Measurements from ENCODE around the gene PSMF1.
A peak's percentile ranks its signal among the peaks of the same experiment; 100 is the strongest.

PSMF1 gene

DNA sequence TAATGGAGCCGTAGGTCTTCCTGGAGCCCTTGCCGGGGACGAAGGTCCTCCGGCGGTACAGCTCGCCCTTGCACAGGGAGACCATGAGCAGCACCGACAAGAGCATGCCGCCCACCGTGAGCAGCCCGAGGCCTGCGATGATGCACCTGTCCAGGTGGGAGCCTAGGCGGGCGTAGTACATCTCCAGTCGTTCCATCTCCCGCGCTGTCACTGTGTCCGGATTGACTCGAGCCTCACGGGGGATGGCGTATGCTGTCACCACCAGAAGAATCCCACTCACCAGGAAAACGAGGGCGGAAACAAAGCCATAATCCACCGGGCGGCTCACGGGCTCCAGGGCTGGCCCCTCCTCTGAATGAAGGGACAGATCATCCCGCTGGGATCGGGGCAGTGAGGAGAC lies 62.5 kb downstream of the PSMF1 start:
- DNase-seq (ENCODE audit: low spot score), result no peak
- H3K27ac ChIP-seq, result no peak overlapping the region
- TF ChIP-seq, protein P1, sequence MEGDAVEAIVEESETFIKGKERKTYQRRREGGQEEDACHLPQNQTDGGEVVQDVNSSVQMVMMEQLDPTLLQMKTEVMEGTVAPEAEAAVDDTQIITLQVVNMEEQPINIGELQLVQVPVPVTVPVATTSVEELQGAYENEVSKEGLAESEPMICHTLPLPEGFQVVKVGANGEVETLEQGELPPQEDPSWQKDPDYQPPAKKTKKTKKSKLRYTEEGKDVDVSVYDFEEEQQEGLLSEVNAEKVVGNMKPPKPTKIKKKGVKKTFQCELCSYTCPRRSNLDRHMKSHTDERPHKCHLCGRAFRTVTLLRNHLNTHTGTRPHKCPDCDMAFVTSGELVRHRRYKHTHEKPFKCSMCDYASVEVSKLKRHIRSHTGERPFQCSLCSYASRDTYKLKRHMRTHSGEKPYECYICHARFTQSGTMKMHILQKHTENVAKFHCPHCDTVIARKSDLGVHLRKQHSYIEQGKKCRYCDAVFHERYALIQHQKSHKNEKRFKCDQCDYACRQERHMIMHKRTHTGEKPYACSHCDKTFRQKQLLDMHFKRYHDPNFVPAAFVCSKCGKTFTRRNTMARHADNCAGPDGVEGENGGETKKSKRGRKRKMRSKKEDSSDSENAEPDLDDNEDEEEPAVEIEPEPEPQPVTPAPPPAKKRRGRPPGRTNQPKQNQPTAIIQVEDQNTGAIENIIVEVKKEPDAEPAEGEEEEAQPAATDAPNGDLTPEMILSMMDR (IDR thresholded peaks at IDR 0.05), result no peak

GRCh38 chr20:1182106-1182505 lies 63.7 kb downstream of the PSMF1 start:
- no peak for DNase-seq (ENCODE audit: low spot score)
- Histone ChIP-seq H3K27ac (no peak overlapping the region), H3K4me3 (no peak overlapping the region)
- TF ChIP-seq, protein P1 (IDR thresholded peaks at IDR 0.05), result no peak

More for the DNA sequence above, 62.5 kb downstream of the PSMF1 start:
- H3K4me3 ChIP-seq, result no peak overlapping the region

DNA sequence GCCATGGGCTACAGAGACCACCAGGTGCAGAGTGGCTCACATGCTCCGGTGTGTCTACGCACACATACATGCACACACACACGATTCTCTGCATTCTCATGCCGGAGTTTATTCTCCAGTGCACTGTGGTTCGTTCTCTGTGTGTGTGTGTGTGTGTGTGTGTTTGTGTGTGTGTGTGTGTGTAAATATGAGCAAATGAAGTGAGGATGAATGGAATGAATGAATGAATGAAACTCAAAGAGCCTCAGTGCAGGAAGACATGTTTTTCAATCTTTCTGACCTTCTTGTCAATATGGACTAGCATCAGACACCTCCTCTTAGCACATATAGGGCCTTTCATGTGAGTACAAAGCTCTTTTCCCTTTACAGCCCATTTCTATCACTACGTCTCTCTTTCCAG lies 64.8 kb downstream of the PSMF1 start:
- Histone ChIP-seq H3K4me3 (no peak overlapping the region), H3K27ac (no peak overlapping the region)
- no peak for DNase-seq (ENCODE audit: low spot score)
- TF ChIP-seq, protein P1 (IDR thresholded peaks at IDR 0.05), result no peak

- TF ChIP-seq, protein P1 (IDR thresholded peaks at IDR 0.05), result no peak
- H3K4me3 ChIP-seq, result peak overlapping the region; percentile 73
- no peak for DNase-seq (ENCODE audit: low spot score)
These were observed 65.8 kb downstream of the PSMF1 start for GRCh38 chr20:1184260-1184637.

GRCh38 chr20:1184638-1185315 lies 66.4 kb downstream of the PSMF1 start, which contains the start of gene TMEM74B:
Gene TMEM74B, minus strand, starts transcription at chr20:1184981. Its CDS starts 1,180 bp downstream, at chr20:1183801.
- peak within 1 kb of the TSS; percentile 73 for H3K4me3 ChIP-seq

More at GRCh38 chr20:1184260-1184637, 65.8 kb downstream of the PSMF1 start:
- no peak overlapping the region for H3K27ac ChIP-seq

DNA sequence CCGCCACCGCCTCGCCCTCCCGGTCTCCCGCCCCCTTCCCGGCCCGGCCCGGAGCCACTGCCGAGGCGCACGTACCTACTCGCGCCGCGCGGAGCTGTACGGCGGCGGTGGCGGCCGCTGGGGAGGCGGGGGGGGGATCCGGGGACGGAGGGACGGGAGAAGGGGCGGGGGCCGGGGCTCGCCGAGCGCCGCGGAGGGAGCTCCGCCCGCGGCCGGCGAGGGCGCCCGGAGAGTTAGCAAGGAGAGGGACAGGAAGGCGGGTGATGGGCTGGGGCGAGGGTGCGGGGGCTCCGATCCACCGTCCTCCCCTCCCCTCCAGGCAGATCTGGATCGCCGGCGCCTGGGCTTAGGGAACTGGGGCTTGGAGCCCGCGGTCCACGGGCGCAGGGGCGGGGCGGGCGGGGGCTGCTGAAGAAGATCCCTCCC lies 66.9 kb downstream of the PSMF1 start:
- no peak overlapping the region for H3K27ac ChIP-seq
- DNase-seq (ENCODE audit: low spot score), result no peak
- TF ChIP-seq, protein P1 (IDR thresholded peaks at IDR 0.05), result no peak
- peak overlapping the region; percentile 73 for H3K4me3 ChIP-seq

More at GRCh38 chr20:1184638-1185315, 66.4 kb downstream of the PSMF1 start, which contains the start of gene TMEM74B:
- H3K27ac ChIP-seq, result no peak within 1 kb of the TSS
- no peak for DNase-seq (ENCODE audit: low spot score)
- TF ChIP-seq, protein P1 (IDR thresholded peaks at IDR 0.05), result no peak

DNA sequence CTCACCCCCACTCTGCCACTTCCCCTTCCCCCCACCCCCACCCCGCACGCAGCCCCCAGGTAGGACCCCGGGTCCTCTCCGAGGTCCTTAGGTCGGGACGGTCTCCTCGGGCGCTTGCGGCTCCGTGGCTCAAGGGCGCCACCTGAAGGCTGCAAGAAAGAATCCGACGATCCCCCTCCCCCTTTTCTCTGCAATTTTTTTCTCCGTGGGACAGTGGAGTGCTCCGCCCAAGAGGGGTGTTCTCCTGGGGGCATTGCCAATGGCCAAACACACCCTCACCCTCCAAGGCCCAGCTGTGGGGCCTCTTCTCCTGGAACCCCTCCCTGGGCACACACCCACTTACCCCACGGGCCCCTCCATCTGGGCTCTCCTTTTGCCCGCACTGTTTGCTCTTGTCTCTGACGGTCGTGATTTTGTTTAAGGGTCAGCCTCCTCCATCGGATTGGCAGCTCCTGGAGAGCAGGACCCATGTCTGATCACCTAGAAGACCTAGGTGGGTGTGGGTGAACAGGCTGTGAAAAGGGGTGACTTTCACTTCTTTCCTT lies 67.5 kb downstream of the PSMF1 start:
- DNase-seq (ENCODE audit: low spot score), result no peak
- Histone ChIP-seq H3K27ac (no peak overlapping the region), H3K4me3 (peak overlapping the region; percentile 73)
- TF ChIP-seq, protein P1 (IDR thresholded peaks at IDR 0.05), result no peak

All from coronary artery (tissue), 2 donors.